B cell (primary cell): Measurements from ENCODE around the gene PAMR1. TPM values are rescaled to one million over a fixed set of nuclear protein-coding genes. Genes with fewer than 3 reads are reported as not detected.
"Not testable (repeated sequence)": the region's sequence is repeated elsewhere in the genome, so short reads cannot be mapped to it uniquely, and the experiment has no call there.

Source experiments
- ATAC-seq: fragments of 200-7000 bp; cut with Tn5 transposase; one replicate; pipeline ENCODE4 v1.10.0; 2021; ENCODE audit warnings: low read depth, mild to moderate bottlenecking, moderate number of reproducible peaks, moderate library complexity
- CTCF ChIA-PET: fragments of 350-600 bp; sonication (Branson Sonifier 250); formaldehyde crosslinking; loops from one replicate; lab custom pipeline; 2021; ENCODE audit warnings: antibody characterized with exemption, inconsistent platforms; lab: Charles Lee
- POLR2A ChIA-PET: fragments of 350-600 bp; sonication (Branson Sonifier 250); formaldehyde crosslinking; loops from one replicate; lab custom pipeline; 2021; ENCODE audit warnings: antibody characterized with exemption; lab: Charles Lee
- DNase-seq: peaks from one replicate; pipeline ENCODE4 v3.0.0; 2013
- H2AFZ ChIP-seq: 2 replicates; pipeline ENCODE4 v1.6.1; 2012; ENCODE audit warnings: mild to moderate bottlenecking, low read depth, low read length; ENCODE audit not compliant: insufficient read depth, poor library complexity, severe bottlenecking
- H3K27ac ChIP-seq, 2 donors: 1 replicate in 1 of 2; 2 replicates in 1 of 2; pipeline ENCODE4 v1.5.1; 2012 to 2013; ENCODE audit warnings: low read length in 2 of 2, mild to moderate bottlenecking in 2 of 2, moderate library complexity in 1 of 2
- H3K27me3 ChIP-seq, 4 experiments: fragments of 200-600 bp in 1 of 4; sonication (generic) in 1 of 4; replicated peaks in 1 of 4; 1 replicate in 2 of 4; 2 replicates in 2 of 4; pipeline versions ENCODE4 v1.6.1 to v1.7.0; 2013 to 2016; ENCODE audit warnings: low read length in 3 of 4, mild to moderate bottlenecking in 2 of 4, mixed read lengths in 1 of 4, moderate library complexity in 1 of 4; ENCODE audit not compliant: insufficient read depth in 4 of 4, control insufficient read depth in 3 of 4; ENCODE audit errors: control extremely low read depth in 1 of 4
- H3K36me3 ChIP-seq, 2 experiments: replicated peaks in 1 of 2; 1 replicate in 1 of 2; 2 replicates in 1 of 2; pipeline versions ENCODE4 v1.6.1 to v1.7.1; 2013; ENCODE audit warnings: low read length in 1 of 2; ENCODE audit not compliant: insufficient read depth in 2 of 2, control insufficient read depth in 1 of 2; ENCODE audit errors: control extremely low read depth in 1 of 2, extremely low read depth in 1 of 2
- H3K4me1 ChIP-seq, 2 donors: fragments of 200-600 bp in 1 of 2; sonication (generic) in 1 of 2; 1 replicate in 1 of 2; 2 replicates in 1 of 2; pipeline versions ENCODE4 v1.5.1 to v1.6.1; 2013 to 2017; ENCODE audit warnings: low read length in 2 of 2; ENCODE audit not compliant: control insufficient read depth in 2 of 2, insufficient read depth in 2 of 2
- H3K4me2 ChIP-seq: replicated peaks from 2 replicates; pipeline ENCODE3; 2012; ENCODE audit warnings: mild to moderate bottlenecking, low read depth, low read length; ENCODE audit not compliant: poor library complexity, severe bottlenecking
- H3K4me3 ChIP-seq, 5 experiments: fragments of 200-600 bp in 1 of 5; sonication (generic) in 1 of 5; 1 replicate in 3 of 5; 2 replicates in 2 of 5; pipeline versions ENCODE4 v1.5.1 to v1.7.0; 2011 to 2016; ENCODE audit warnings: low read length in 4 of 5, mild to moderate bottlenecking in 4 of 5, low read depth in 2 of 5, control low read depth in 1 of 5, moderate library complexity in 1 of 5; ENCODE audit not compliant: insufficient read depth in 1 of 5; ENCODE audit errors: control extremely low read depth in 1 of 5, extremely low read depth in 1 of 5
- H3K79me2 ChIP-seq: fragments of 200-600 bp; sonication (generic); one replicate; pipeline ENCODE4 v1.6.0; 2016; ENCODE audit warnings: low read length; ENCODE audit not compliant: control insufficient read depth, insufficient read depth
- H3K9ac ChIP-seq: fragments of 200-600 bp; sonication (generic); 2 replicates; pipeline ENCODE4 v1.6.1; 2017; ENCODE audit warnings: mild to moderate bottlenecking, low read length, moderate library complexity
- H3K9me3 ChIP-seq, 3 donors: one replicate each; pipeline versions ENCODE4 v1.6.1 to v1.7.1; 2013; ENCODE audit warnings: low read length in 2 of 3; ENCODE audit not compliant: control insufficient read depth in 2 of 3, insufficient read depth in 1 of 3; ENCODE audit errors: control extremely low read depth in 1 of 3
- H4K20me1 ChIP-seq: 2 replicates; pipeline ENCODE4 v1.6.0; 2012; ENCODE audit warnings: mild to moderate bottlenecking, low read length; ENCODE audit not compliant: insufficient read depth, control insufficient read depth, poor library complexity, severe bottlenecking
- H3K27ac Mint-ChIP-seq: one replicate; pipeline ENCODE4 v1.8.0; 2021; ENCODE audit warnings: mixed read lengths
- H3K27me3 Mint-ChIP-seq: one replicate; pipeline ENCODE4 v1.8.0; 2021; ENCODE audit warnings: mixed read lengths
- H3K4me1 Mint-ChIP-seq: one replicate; pipeline ENCODE4 v1.8.0; 2021; ENCODE audit warnings: mixed read lengths
- H3K4me3 Mint-ChIP-seq: one replicate; pipeline ENCODE4 v1.8.0; 2021; ENCODE audit warnings: mixed read lengths
- H3K9me3 Mint-ChIP-seq: one replicate; pipeline ENCODE4 v1.8.0; 2022; ENCODE audit warnings: mixed read lengths; ENCODE audit not compliant: insufficient read depth
- CTCF ChIP-seq: fragments of 200-600 bp; IDR thresholded peaks from one replicate; pipeline ENCODE4 v1.8.0; 2022; ENCODE audit warnings: antibody characterized with exemption, mild to moderate bottlenecking
- WGBS: methylation state at CpG from one replicate; pipeline ENCODE4 v1.1.5; 2013; ENCODE audit warnings: missing lambda C conversion rate; ENCODE audit not compliant: insufficient coverage; 5-methylcytosine and 5-hydroxymethylcytosine counted together
- intact Hi-C: fragments of 100-400 bp; cut with micrococcal nuclease; formaldehyde crosslinking; loops from one replicate; pipeline ENCODE4 v1.10.0; 2022
- polyA plus RNA-seq: library from polyadenylated mRNA; depleted of rRNA; stranded (reverse); fragments of >200 nt; gene quantifications from 2 replicates; pipeline ENCODE4 v1.2.3, GENCODE V29; 2012
- total RNA-seq, 2 donors: library from RNA; stranded (reverse); fragments of 120-200 nt in 1 of 2; gene quantifications; 1 replicate in 1 of 2; 2 replicates in 1 of 2; pipeline versions ENCODE4 v1.2.3 to v1.2.4, GENCODE V29; 2013 to 2022

Gene PAMR1
- total and polyA plus RNA-seq, 2 donors (not counting 1 experiment from before 2014, with no cell fraction given), result not detected

GRCh38 chr11:35548925-35549561 is 23.6 kb upstream of the PAMR1 start:
- H3K4me2 ChIP-seq, result no peak overlapping the region
- Mint-ChIP-seq H3K4me1 (peaks cover 3% of the 10 kb centered on the region), H3K27ac (peak overlapping the region; percentile 2), H3K4me3 (no peak overlapping the region), H3K27me3 (peaks cover 29% of the 10 kb centered on the region), H3K9me3 (peaks cover 3% of the 10 kb centered on the region)
- no peak overlapping the region for H3K9ac ChIP-seq
- WGBS, result 61% methylated on average over 4 of the region's 4 CpGs
- POLR2A ChIA-PET, result no interaction called here
- CTCF ChIA-PET, result no interaction called here
- no peaks in the 10 kb centered on the region for H3K36me3 ChIP-seq
- peaks cover 0 to 3% (median 0%) of the 10 kb centered on the region in 3 donors for H3K9me3 ChIP-seq
- H3K79me2 ChIP-seq, result no peaks in the 10 kb centered on the region
- ATAC-seq (no peak), DNase-seq (no peak)
- peaks cover 0 to 2% (median 0%) of the 10 kb centered on the region in 4 experiments for H3K27me3 ChIP-seq
- H2AFZ ChIP-seq, result no peak overlapping the region
- H3K27ac ChIP-seq, result no peak overlapping the region
- no peaks in the 10 kb centered on the region for H4K20me1 ChIP-seq
- no peak overlapping the region for H3K4me3 ChIP-seq
- intact Hi-C loops, result no loop called here
- no peaks in the 10 kb centered on the region for H3K4me1 ChIP-seq
- TF ChIP-seq CTCF, result no peak

GRCh38 chr11:35547995-35548394 is 22.6 kb upstream of the PAMR1 start:
- WGBS, result no CpG with 5 or more reads among the region's 4 CpGs
- H4K20me1 ChIP-seq, H2AFZ ChIP-seq, H3K4me3 ChIP-seq, H3K4me3 Mint-ChIP-seq, H3K36me3 ChIP-seq, H3K79me2 ChIP-seq, H3K9ac ChIP-seq, H3K4me1 ChIP-seq, POLR2A ChIA-PET, H3K27me3 ChIP-seq, H3K4me1 Mint-ChIP-seq, H3K9me3 ChIP-seq, DNase-seq, intact Hi-C loops, H3K4me2 ChIP-seq, ATAC-seq, H3K9me3 Mint-ChIP-seq, H3K27ac Mint-ChIP-seq, H3K27ac ChIP-seq, CTCF ChIA-PET: not testable (repeated sequence)
- H3K27me3 Mint-ChIP-seq, result peaks cover 26% of the 10 kb centered on the region
